Coronary artery (tissue), 2 donors: Measurements from ENCODE around the gene UBASH3B.
A peak's percentile ranks its signal among the peaks of the same experiment; 100 is the strongest.

Experiments
- DNase-seq: peaks from one replicate; pipeline ENCODE4 v3.0.0-alpha.2; 2017; ENCODE audit warnings: low spot score
- H3K27ac ChIP-seq, 2 donors: fragments of 200-600 bp; sonication (generic); one replicate each; pipeline ENCODE4 v1.5.1; 2016 to 2019
- H3K4me3 ChIP-seq: fragments of 200-600 bp; sonication (generic); 2 replicates; pipeline ENCODE4 v1.5.1; 2016; ENCODE audit warnings: mild to moderate bottlenecking, moderate library complexity
- TF ChIP-seq, protein P1 (sequence below): fragments of 200-600 bp; sonication (generic); IDR thresholded peaks from one replicate; pipeline ENCODE4 v1.5.1; 2019; ENCODE audit warnings: antibody characterized with exemption

UBASH3B gene

DNA sequence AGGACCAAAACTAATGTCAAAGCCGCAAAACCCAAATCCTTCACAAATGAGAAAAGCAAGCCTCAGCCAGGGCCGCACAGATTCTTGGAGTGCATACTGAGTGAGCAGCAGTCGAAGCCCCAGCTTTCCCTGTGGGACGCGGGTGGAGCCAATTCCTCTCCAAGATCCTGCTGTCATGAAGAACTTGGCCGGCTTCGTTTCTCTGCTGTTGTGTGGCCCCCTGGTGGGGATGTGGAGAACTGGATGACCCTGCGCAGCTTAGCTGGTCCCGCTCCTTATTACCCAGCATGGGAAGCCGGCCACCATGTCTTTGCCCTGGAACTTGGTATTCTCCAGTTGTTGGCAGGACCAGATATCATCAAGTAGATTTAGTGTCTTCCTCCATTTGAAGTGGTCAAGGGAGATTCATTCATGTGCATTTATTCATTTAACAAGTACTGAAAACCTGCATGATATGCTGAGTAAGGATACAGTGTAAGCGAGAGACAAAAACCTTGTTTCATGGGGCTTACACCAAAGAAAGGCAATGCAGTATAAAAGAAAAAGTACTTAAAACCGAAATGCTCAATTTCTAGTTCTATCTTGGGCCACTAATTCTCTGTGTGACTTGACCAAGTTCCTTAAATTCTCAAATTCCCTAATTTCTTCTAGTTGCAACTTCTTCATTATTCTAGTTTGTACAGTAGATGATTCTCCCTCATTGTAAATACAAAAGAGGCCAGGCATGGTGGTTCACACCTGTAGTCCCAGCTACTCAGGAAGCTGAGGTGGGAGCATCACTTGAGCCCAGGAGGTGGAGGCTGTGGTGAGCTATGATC lies 126.1 kb downstream of the UBASH3B start:
- Histone ChIP-seq H3K27ac (no peak overlapping the region), H3K4me3 (no peak overlapping the region)
- TF ChIP-seq, protein P1, sequence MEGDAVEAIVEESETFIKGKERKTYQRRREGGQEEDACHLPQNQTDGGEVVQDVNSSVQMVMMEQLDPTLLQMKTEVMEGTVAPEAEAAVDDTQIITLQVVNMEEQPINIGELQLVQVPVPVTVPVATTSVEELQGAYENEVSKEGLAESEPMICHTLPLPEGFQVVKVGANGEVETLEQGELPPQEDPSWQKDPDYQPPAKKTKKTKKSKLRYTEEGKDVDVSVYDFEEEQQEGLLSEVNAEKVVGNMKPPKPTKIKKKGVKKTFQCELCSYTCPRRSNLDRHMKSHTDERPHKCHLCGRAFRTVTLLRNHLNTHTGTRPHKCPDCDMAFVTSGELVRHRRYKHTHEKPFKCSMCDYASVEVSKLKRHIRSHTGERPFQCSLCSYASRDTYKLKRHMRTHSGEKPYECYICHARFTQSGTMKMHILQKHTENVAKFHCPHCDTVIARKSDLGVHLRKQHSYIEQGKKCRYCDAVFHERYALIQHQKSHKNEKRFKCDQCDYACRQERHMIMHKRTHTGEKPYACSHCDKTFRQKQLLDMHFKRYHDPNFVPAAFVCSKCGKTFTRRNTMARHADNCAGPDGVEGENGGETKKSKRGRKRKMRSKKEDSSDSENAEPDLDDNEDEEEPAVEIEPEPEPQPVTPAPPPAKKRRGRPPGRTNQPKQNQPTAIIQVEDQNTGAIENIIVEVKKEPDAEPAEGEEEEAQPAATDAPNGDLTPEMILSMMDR, result peak; percentile 84
- DNase-seq, result peak; percentile 87

DNA sequence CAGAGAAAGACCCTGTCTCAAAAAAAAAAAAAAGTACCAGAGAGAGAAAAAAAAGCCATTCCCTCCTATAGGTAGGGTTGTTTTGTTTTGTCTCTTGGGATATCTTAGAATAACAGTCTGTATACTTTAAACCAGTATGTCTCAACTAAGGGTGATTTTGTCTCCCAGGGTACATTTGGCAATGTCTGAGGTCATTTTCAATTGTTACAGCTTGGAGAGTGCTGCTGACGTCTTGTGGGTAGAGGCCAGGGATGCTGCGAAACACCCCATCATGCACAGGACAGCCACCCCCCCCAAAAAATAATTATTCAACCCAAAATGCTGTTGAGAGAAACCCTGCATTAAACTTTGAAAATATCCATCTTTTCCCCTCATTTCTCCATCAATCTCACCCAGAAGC lies 126.7 kb downstream of the UBASH3B start:
- no peak overlapping the region for H3K27ac ChIP-seq
- TF ChIP-seq, protein P1, result no peak
- no peak for DNase-seq

DNA sequence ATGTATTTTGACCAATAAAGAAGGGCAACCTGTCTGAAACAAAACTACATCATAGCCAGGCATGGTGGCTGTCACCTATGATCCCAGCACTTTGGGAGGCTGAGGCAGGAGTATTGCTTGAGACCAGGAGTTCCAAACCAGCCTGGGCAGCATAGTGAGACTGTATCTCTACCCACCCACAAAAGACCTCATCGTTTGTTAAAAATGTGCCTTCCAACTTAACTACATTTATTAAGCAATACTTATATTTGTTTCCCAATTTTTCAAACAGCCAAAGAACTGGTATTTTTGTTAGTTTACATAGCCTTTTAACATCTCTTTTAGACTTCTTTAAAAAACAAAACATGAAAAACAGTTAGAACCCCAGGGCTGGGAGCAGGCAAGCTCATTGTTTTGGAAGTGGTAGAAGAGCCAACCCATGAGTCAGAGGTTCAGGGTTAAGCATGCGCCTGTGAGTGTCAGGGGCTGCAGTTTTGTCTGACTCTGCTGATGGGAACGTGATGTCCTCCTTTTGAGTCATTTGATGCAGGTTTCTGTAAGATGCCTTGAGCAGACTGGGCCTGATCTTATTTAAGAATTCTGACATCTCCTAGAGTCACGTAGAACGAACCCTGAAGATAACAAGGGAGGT lies 128.9 kb downstream of the UBASH3B start:
- no peak overlapping the region for H3K4me3 ChIP-seq
- TF ChIP-seq, protein P1, result no peak
- no peak for DNase-seq
- H3K27ac ChIP-seq, result peak overlapping the region; percentile 50 to 56

More for the DNA sequence above, 126.7 kb downstream of the UBASH3B start:
- H3K4me3 ChIP-seq, result no peak overlapping the region

DNA sequence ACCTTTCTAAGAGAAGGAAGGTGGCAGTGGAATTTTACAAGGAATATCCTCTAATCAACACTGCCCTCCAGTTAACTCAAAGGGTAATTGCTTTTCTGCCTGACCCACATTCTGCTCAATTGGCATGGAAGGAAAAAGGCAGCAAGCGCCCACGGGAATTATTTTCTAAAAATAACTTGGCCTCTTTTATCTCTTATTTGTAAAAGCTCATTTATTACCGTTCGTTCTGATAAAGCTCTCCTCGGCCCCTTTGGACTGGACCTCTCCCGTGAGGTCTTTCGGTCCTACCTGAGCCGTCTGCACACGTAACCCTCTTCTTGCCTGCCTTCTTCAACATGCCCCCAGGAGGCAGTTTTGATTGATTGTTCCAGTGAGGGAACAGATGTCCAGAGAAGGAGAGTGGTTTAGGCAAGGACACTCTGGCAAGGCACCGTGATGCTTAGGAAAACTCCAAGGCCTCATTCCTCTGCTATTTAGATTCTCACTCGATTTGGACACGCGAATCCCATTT lies 129.6 kb downstream of the UBASH3B start:
- TF ChIP-seq, protein P1, result no peak
- no peak overlapping the region for H3K4me3 ChIP-seq
- DNase-seq, result no peak
- H3K27ac ChIP-seq, result peak overlapping the region; percentile 50 to 56

DNA sequence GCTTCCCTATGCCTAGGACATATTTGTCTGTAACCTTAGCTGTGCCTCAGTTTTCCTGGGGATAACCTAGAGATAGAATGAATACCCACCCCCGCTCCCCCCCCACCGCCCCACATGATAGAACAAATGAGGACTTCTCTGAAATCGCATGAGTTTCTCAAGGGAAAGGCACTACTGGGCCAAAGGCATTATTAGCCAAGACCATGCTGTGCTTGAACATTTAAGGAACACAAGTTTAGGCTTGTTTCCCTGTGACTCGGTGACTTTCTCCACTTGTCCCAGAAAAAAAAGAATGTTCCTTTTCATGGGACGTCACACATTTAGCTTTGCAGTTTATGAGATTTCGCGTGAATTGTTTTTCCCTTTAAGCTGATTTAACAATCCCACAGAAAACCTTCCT lies 131.4 kb downstream of the UBASH3B start:
- TF ChIP-seq, protein P1, result no peak
- Histone ChIP-seq H3K27ac (no peak overlapping the region), H3K4me3 (no peak overlapping the region)
- no peak for DNase-seq

DNA sequence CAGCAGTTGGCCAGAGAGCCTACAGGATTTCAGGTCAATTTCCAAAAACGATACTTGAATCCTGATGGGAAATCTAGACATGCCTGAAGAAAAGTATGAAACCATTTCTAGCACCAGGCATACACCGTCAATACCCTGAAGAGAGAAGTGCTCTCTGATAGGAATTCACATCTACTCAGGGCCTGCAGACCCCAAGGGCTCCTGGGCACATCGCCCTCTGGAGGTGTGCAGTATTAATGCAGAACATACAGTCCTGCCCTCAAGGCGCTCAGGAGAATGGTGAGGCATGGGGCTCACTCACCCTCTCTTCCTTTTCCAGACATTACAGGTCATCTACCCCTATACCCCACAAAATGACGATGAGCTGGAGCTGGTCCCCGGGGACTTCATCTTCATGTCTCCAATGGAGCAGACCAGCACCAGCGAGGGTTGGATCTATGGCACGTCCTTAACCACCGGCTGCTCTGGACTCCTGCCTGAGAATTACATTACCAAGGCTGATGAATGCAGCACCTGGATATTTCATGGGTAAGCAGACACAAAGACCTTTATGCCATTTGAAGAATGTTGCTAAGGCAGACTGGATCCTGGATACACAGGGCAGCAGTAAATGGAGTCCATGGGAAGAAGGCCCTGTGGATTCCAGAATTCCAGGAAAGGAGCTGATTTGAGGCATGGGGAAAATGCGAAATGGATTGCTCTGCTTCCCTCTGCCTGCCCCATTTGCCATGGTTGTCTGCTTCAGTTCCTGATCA lies 133.4 kb downstream of the UBASH3B start:
- H3K4me3 ChIP-seq, result no peak overlapping the region
- TF ChIP-seq, protein P1, result no peak
- no peak overlapping the region for H3K27ac ChIP-seq
- peak; percentile 45 for DNase-seq
